Stimulated activated naive CD8-positive, alpha-beta T cell treated with anti-CD3 and anti-CD28 coated beads, Interleukin-15, amount 100 ng/mL, for 72 hours (primary cell): ENCODE measurements around the gene FBXW5.
A peak's percentile ranks its signal among the peaks of the same experiment; 100 is the strongest.

Experiments
- ATAC-seq: fragments of 150-1000 bp; cut with Tn5 transposase; 2 replicates; pipeline ENCODE4 v1.10.0; 2021; ENCODE audit warnings: mild to moderate bottlenecking, moderate library complexity
- DNase-seq, 2 donors: peaks; one replicate each; pipeline ENCODE4 v3.0.0; 2021 to 2022
- H3K27ac Mint-ChIP-seq, 2 donors: one replicate each; pipeline ENCODE4 v1.8.0; 2022; ENCODE audit warnings: mild to moderate bottlenecking in 2 of 2, mixed read lengths in 2 of 2, moderate library complexity in 2 of 2
- H3K27me3 Mint-ChIP-seq: one replicate; pipeline ENCODE4 v1.8.0; 2022; ENCODE audit warnings: mixed read lengths
- H3K4me1 Mint-ChIP-seq: one replicate; pipeline ENCODE4 v1.8.0; 2022; ENCODE audit warnings: mild to moderate bottlenecking, mixed read lengths
- H3K4me3 Mint-ChIP-seq, 2 donors: one replicate each; pipeline ENCODE4 v1.8.0; 2022; ENCODE audit warnings: mild to moderate bottlenecking in 2 of 2, mixed read lengths in 2 of 2, moderate library complexity in 1 of 2
- H3K9me3 Mint-ChIP-seq, 2 donors: one replicate each; pipeline ENCODE4 v1.8.0; 2022; ENCODE audit warnings: mixed read lengths in 2 of 2

Gene FBXW5

DNA sequence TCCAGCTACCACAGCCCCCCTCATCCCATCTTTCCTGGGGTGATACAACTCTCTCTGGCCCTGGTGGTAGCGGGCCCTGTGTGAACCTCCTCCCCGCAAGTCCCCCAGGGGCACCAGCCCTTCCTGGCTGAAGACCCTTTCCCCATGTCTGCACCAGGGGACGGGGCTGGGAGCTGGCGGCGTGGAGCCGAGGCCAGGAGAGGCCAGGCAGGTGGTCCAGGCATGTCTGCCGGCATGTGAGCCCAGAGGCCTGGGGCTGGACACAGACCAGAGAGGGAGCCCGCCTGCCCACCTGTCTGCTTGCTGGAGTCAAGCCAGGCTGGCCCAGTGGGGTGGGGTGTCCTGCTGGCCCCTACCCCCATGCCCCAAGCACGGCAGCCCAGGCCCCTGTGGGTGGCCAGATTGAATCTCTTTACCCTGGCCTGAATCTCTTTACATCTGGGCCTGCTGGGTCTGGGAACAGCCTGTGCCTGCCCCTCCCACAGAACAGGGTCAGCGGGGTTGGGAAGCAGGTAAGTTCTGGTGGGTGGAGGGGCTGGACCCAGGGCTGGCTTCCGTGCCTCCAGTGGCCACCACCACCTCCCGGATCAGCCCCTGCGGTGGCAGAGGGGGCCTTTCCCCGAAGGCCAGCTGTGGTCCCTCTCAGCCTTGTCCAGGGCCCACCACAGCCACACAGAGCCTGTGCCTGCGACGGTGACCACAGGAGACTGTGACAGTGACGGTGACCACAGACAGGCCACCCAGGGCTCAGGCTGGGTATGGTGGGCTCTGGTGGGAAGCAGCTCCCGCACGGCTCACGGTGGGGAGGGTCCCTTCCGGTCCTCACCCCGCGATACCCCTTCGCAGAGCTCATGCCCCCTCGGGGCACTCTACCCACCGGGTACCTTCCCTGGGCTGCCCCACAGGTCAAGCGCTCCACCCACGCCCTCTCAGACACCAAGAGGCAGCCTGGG is 14.6 kb upstream of the FBXW5 start:
- H3K27me3 Mint-ChIP-seq: no peaks in the 10 kb centered on the region
- H3K4me3 Mint-ChIP-seq: no peak overlapping the region
- H3K9me3 Mint-ChIP-seq: peaks cover 9 to 13% of the 10 kb centered on the region in 2 donors
- H3K4me1 Mint-ChIP-seq: peaks cover 48% of the 10 kb centered on the region
- no peak for DNase-seq
- ATAC-seq: peak; percentile 44
- peak overlapping the region in 1 of 2 donors; percentile 67 for H3K27ac Mint-ChIP-seq

DNA sequence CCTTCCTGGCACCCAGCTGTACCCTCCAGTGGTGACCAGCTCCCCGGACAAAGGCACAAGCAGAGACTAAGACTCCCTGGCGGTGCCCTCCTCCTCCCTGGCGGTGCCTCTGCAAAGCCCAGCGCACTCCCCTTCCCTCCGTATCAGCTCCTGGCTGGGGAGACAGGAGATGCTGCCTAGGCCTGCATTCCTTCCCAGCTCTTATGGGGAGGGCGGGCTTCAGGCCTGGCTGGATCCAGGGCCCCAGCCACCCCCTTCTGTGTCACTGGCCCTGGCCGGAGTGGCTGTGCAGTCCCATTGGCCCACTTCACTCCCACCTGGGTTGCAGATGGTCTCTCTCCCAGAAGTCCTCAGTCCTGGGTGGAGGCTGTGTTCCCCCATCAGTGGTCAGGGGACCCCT is 13.9 kb upstream of the FBXW5 start:
- H3K4me1 Mint-ChIP-seq: peaks cover 47% of the 10 kb centered on the region
- no peak for DNase-seq
- H3K4me3 Mint-ChIP-seq: no peak overlapping the region
- ATAC-seq: no peak
- no peak overlapping the region for H3K27ac Mint-ChIP-seq
- H3K9me3 Mint-ChIP-seq: peaks cover 9 to 13% of the 10 kb centered on the region in 2 donors
- no peaks in the 10 kb centered on the region for H3K27me3 Mint-ChIP-seq

DNA sequence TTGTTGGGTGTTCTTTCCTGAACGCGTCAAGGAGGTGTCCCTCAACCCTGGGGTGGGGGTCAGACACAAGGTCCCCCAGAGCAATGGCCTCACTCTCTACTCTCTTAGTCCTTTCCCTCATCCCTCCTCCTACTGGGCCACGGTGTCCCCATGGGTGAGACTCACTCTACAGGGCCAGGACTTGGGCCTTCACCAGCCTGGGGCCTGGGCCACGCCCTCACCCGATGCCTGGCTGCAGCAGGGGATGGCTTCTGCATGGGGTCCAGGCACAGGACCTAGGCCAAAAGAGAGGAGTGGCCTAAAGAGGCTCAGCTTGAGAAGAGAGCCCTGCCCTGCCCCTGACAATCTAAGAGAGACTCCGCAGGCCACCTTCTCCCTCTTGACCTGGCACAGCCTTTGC is 13.4 kb upstream of the FBXW5 start:
- no peak for ATAC-seq
- Mint-ChIP-seq H3K4me1 (peaks cover 43% of the 10 kb centered on the region), H3K4me3 (no peak overlapping the region), H3K27me3 (no peaks in the 10 kb centered on the region), H3K27ac (no peak overlapping the region), H3K9me3 (peaks cover 9 to 13% of the 10 kb centered on the region in 2 donors)
- DNase-seq: no peak

DNA sequence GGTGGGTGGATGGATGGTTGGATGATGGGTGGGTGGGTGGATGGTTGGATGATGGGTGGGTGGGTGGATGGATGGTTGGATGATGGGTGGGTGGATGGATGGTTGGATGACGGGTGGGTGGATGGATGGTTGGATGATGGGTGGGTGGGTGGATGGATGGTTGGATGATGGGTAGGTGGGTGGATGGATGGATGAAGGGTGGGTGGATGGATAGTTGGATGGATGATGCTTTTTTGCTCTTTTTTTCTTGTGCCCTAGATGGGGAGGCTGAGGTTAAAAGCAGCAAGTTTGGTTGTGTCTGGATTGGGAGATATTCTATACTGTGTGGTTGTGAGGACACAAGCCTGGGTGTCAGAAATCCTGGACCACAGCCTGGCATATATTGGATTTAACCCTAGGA is 12.9 kb upstream of the FBXW5 start:
- Mint-ChIP-seq H3K27me3 (no peaks in the 10 kb centered on the region), H3K4me3 (no peak overlapping the region), H3K27ac (no peak overlapping the region), H3K9me3 (peaks cover 9 to 13% of the 10 kb centered on the region in 2 donors), H3K4me1 (peaks cover 39% of the 10 kb centered on the region)
- no peak for ATAC-seq
- no peak for DNase-seq

DNA sequence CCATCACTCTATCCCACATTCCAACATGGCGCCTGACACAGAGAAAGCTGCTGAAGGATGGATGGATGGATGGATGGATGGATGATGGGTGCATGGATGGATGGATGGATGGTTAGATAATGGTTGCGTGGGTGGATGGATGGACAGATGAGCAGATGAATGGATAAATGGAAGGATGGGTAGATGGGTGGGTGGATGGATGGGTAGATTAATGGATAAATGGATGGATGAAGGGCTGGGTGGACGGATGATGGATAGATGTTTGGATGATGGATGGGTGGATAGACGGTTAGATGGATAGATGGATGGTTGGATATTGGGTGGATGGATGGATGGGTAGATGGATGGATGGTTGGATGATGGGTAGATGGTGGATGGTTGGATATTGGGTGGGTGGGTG is 12.1 kb upstream of the FBXW5 start:
- H3K4me3 Mint-ChIP-seq: no peak overlapping the region
- ATAC-seq: no peak

DNA sequence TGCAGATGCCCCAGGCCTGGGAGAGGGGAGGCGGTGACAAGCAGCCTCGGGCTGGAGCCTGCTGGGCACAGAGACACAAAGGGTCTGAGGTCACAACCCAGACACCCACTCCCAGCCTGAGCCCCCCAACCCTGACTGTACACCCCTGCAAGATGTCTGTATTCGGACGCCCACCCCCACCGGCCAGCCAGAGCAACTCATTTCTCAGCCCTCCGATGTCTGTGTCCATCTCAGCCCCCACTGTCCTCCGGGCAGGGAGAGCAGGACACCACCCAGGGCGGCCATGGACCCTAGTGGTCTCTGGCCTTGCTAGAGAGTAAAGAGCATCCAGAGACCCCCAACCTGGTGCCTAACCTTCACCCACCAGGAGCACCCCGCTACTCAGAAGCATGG is 11.4 kb upstream of the FBXW5 start:
- Mint-ChIP-seq H3K9me3 (peaks cover 9 to 13% of the 10 kb centered on the region in 2 donors), H3K27ac (no peak overlapping the region), H3K4me1 (peaks cover 28% of the 10 kb centered on the region), H3K4me3 (no peak overlapping the region), H3K27me3 (no peaks in the 10 kb centered on the region)
- ATAC-seq (no peak), DNase-seq (no peak)

More for the DNA sequence above, 12.1 kb upstream of the FBXW5 start:
- H3K27ac Mint-ChIP-seq: peak overlapping the region in 1 of 2 donors; percentile 14
- H3K9me3 Mint-ChIP-seq: peaks cover 9 to 13% of the 10 kb centered on the region in 2 donors
- DNase-seq: no peak
- H3K4me1 Mint-ChIP-seq: peaks cover 35% of the 10 kb centered on the region
- H3K27me3 Mint-ChIP-seq: no peaks in the 10 kb centered on the region

DNA sequence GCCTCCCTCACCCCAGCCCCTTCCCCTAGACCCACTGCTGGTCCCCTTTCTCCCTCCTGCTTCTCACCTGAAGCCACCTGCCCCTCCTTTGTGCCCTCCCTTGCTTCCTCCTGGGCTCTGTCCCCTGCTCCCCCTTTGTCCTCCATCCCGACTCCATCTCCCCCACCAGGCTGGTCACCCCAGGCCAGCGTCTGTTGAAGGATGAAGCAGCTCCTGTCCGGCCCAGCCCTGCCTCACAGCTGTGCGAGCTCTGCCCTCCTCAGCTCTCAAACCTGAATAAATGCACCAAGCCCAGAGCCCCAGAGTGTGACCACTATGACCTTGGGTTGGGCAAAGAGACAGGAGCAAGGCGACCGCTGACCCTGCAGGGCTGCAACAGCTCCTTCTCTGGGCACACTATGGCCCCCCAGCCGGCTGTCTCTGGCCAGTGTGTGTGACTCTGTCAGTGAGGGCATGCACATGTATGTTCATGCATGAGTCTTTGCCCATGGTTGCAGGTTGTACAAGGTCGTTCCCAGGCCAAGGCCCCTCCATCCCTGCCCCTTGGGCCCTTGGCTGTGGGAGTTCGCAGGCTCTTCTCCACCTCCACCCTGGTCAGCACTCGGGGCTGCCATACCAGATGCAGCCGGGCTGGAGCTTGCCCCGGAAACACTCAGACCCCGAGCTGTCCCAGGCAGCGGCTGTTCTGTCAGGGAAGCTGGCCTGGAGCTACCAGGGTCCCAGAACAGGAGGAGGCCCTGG is 10.8 kb upstream of the FBXW5 start:
- ATAC-seq (no peak), DNase-seq (no peak)
- peaks cover 26% of the 10 kb centered on the region for H3K4me1 Mint-ChIP-seq
- H3K9me3 Mint-ChIP-seq: peaks cover 9 to 13% of the 10 kb centered on the region in 2 donors
- no peaks in the 10 kb centered on the region for H3K27me3 Mint-ChIP-seq
- peak overlapping the region in 1 of 2 donors; percentile 52 for H3K27ac Mint-ChIP-seq
- no peak overlapping the region for H3K4me3 Mint-ChIP-seq

DNA sequence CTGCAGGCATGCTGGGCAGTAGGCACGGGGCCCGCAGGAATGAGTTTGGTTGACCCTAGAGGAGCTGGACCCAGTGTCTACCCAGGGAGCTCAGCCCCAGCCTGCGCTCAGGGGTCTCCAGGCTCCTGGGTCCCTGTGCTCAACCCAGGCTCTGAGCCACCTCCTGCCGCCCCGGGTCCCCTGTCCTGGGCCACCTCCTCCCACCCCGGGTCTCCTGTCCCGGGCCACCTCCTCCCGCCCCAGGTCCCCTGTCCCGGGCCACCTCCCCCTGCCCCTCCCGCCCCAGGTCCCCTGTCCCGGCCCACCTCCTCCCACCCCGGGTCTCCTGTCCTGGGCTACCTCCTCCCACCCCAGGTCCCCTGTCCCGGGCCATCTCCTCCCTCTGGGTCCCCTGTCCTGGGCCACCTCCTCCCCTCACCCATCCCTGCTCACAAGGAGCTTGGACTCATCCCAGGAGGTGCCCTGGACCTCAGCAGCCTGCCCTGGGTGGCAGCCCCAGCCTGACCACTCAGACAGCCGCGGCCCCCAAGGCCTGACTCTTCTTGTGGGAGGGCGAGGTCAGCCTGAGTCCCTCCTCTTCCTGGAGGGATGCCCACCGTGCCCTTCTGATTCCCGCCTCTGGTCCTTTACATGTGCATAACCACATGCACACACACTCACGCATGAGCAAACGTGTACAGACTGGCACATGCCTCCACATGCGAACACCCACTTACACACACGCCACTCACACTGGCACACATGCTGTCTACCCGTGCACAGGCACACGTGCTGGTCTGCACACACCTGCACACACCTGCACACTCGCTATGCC is 9.9 kb upstream of the FBXW5 start:
- DNase-seq (no peak), ATAC-seq (peak; percentile 5)
- Mint-ChIP-seq H3K27ac (no peak overlapping the region), H3K4me1 (peaks cover 23% of the 10 kb centered on the region), H3K27me3 (no peaks in the 10 kb centered on the region), H3K9me3 (peaks cover 9 to 13% of the 10 kb centered on the region in 2 donors), H3K4me3 (no peak overlapping the region)

DNA sequence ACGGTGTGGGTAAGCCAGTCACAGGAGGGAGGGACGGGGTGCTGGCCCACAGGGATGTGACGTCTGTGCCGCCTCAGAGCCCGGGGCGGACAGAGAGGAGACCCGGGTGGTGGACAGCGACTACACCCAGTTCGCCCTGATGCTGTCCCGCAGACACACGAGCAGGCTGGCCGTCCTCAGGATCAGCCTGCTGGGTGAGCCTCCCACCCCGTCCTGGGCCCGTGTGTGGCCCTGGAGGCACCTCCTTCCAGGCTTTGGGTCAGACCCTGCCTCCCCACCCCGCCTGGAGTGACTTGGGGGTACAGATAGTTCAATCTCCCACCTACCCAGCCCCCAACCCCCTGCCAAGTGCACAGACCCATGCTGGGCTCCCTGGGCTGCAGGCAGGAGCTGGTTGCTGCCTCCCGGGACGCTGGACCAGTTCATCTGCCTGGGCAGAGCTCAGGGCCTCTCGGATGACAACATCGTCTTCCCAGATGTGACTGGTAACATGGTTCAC is 9.3 kb upstream of the FBXW5 start:
- no peaks in the 10 kb centered on the region for H3K27me3 Mint-ChIP-seq
- no peak for DNase-seq
- H3K27ac Mint-ChIP-seq: no peak overlapping the region
- ATAC-seq: no peak
- H3K4me1 Mint-ChIP-seq: peaks cover 17% of the 10 kb centered on the region
- no peak overlapping the region for H3K4me3 Mint-ChIP-seq
- H3K9me3 Mint-ChIP-seq: peaks cover 9 to 13% of the 10 kb centered on the region in 2 donors

DNA sequence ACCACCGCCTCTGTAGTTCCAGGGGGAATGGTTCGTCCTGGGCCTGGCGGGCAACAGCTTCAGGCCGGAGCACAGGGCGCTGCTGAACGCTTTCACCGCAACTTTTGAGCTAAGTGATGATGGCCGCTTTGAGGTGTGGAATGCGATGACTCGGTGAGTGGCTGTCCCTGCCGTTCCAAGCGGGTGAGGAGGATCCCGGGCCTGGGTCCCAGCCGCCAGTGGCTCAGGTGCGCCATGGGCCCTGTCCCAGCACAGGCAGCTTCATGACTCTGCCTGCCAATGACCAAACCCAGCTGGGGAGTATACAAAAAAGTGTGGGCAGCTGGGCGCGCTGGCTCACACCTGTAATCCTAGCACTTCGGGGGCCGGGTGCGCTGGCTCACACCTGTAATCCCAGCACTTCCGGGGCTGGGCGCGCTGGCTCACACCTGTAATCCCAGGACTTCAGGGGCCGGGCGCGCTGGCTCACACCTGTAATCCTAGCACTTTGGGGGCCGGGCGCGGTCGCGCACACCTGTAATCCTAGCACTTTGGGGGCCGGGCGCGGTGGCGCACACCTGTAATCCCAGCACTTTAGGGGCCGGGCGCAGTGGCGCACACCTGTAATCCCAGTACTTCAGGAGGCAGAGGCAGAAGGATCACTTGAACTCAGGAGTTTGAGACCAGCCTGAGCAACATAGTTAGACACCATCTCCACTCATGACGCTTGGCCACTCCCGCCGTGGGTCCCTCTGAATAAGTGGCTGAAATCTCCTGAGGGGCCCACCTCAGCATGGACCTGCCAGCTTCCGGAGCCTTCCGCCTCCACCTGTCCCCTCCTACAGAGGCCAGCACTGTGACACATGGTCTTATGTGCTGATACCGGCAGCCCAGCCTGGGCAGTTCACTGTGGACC is 8.6 kb upstream of the FBXW5 start:
- Mint-ChIP-seq H3K4me1 (peaks cover 12% of the 10 kb centered on the region), H3K4me3 (no peak overlapping the region), H3K27me3 (no peaks in the 10 kb centered on the region), H3K9me3 (peaks cover 9 to 13% of the 10 kb centered on the region in 2 donors), H3K27ac (no peak overlapping the region)
- ATAC-seq (no peak), DNase-seq (no peak)

DNA sequence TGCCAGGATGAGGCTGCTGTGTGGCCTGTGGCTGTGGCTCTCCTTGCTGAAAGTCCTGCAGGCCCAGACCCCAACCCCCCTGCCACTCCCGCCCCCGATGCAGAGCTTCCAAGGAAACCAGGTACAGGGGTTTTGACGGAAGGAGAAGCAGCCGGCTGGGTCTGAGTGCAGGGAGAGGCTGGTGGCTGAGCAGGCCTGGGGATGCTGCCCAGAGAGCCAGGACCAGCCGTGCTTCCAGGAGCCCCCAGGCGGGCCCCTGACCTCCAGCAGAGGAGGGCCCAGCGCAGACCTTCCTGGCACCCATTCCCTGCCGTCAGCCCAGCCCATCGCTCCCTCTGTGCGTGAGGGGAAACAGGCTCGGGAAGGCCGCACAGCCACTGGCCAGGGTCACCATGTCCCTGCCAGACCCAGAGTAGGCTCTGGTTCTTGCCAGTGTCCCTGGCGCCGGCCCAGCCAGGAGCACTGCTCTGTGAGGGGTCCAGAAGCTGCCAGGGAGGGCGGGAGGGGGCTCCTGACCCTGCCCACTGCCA is 7.8 kb upstream of the FBXW5 start:
- Mint-ChIP-seq H3K27me3 (no peaks in the 10 kb centered on the region), H3K9me3 (peaks cover 9 to 13% of the 10 kb centered on the region in 2 donors), H3K4me3 (no peak overlapping the region), H3K27ac (no peak overlapping the region), H3K4me1 (peaks cover 19% of the 10 kb centered on the region)
- no peak for ATAC-seq
- no peak for DNase-seq

DNA sequence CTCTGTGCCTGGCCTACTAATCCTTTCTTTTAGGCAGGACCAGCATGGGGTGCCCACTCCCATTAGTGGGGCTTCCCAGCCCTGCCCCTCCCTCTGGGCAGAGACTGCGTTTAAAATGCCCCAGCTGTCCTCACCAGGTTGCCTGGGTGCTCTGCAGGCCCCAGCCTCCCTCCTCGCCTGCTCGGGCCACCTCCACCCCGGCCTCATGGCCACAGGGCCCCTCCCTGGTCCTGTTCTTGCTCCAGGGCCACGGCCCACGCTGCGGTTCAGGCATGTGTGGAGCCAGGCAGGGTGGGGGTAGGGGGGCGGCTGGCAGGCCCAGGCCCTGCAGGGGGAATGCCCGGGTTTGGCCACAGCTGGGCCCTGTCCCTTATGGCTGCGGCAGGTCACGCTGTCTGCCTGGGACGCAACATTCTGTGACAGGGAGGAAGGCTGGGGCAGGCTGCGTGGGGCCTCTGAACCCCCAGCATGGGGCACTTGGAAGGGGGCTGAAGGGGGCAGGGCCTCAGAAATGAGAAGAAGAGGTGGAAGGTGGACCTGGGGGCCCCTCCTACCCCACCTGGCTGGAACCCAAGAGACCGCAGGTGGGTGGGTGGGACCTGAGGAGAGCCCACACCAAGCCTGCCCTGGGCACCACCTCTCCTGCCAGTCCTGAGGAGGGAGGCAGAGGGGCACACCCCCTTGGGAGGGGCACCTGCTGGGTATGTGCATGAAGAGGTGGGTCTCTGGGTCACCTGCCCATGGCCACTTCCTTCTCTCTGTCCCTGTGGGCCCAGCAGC is 7.2 kb upstream of the FBXW5 start, which contains the start of gene LCN12:
LCN12 (plus strand) TSS at position 733 of the 780 bp plus-strand sequence. CDS start 55 bp downstream, outside the sequence.
- H3K4me1 Mint-ChIP-seq: peaks cover 24% of the 10 kb centered on the region
- no peaks in the 10 kb centered on the region for H3K27me3 Mint-ChIP-seq
- H3K27ac Mint-ChIP-seq: no peak within 1 kb of the TSS
- no peak for DNase-seq
- ATAC-seq: no peak
- peaks cover 7 to 9% of the 10 kb centered on the region in 2 donors for H3K9me3 Mint-ChIP-seq
- no peak within 1 kb of the TSS for H3K4me3 Mint-ChIP-seq

DNA sequence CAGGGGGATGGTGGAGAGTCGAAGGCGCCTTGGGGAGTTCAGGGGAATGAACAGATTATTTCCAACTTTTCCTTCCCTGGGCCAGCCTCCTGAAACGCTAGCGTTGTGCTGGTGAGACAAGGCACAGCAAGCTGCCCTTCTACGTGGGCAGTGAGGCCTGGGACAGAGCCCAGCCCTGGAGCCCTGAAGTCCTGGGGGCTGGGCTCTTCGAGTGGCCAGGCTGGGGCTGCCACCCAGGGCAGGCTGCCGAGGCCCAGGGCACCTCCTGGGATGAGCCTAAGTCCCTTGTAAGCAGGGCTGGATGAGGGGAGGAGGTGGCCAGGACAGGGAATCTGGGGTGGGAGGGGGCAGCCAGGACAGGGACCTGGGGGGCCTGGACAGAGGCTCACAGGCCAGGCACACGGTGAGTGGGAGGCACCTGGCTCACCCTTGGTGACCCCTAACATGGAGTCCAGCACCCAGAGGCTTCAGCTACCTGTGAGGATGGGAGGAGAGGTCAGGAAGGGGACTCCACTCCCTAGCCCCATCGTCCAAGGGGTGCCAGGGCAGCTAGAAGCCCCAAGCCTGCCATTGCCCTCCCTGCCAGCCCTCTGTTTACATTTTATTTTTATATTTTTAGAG is 6.2 kb upstream of the FBXW5 start:
- ATAC-seq (no peak), DNase-seq (no peak)
- no peaks in the 10 kb centered on the region for H3K9me3 Mint-ChIP-seq
- peaks cover 24% of the 10 kb centered on the region for H3K4me1 Mint-ChIP-seq
- peak overlapping the region; percentile 91 to 93 for H3K27ac Mint-ChIP-seq
- no peaks in the 10 kb centered on the region for H3K27me3 Mint-ChIP-seq
- H3K4me3 Mint-ChIP-seq: peak overlapping the region; percentile 90 to 96
